GM12892 (cell line): ENCODE data around the gene SECTM1.

Experiments
- POLR2A ChIP-seq: IDR thresholded peaks from 2 replicates; pipeline ENCODE4 v1.6.1; 2011; ENCODE audit warnings: low read depth, low read length, control low read depth
- POLR2AphosphoS5 ChIP-seq: IDR thresholded peaks from 2 replicates; pipeline ENCODE4 v1.6.1; 2011; ENCODE audit warnings: low read depth, low read length, control low read depth
- TAF1 ChIP-seq: IDR thresholded peaks from 2 replicates; pipeline ENCODE4 v1.6.1; 2011; ENCODE audit warnings: low read depth, mild to moderate bottlenecking, control low read depth, low read length, borderline replicate concordance

- no peak for TF ChIP-seq POLR2A
- no peak for TF ChIP-seq TAF1
- TF ChIP-seq POLR2AphosphoS5 = no peak
Observed at GRCh38 chr17:82324566-82325285, 8.8 kb downstream of the SECTM1 start.
